OCI-LY1 (cell line): ENCODE data around the gene NTPCR.

Experiments
- H2AFZ ChIP-seq: fragments of 200-600 bp; sonication (generic), shearing (Covaris generic); 2 replicates; pipeline ENCODE4 v1.6.0; 2014; ENCODE audit warnings: antibody characterized with exemption, mild to moderate bottlenecking, low read length
- H3F3A ChIP-seq: fragments of 200-600 bp; sonication (generic), shearing (Covaris generic); 2 replicates; pipeline ENCODE4 v1.6.0; 2014; ENCODE audit warnings: mild to moderate bottlenecking, antibody characterized with exemption, low read length, moderate library complexity; ENCODE audit not compliant: insufficient read depth
- H3K27ac ChIP-seq: fragments of 200-600 bp; sonication (generic); 2 replicates; pipeline ENCODE4 v1.5.1; 2014; ENCODE audit warnings: low read length, mixed run types, mild to moderate bottlenecking, low read depth; ENCODE audit not compliant: poor library complexity, severe bottlenecking
- H3K27me3 ChIP-seq: fragments of 200-600 bp; sonication (generic); 2 replicates; pipeline ENCODE4 v1.6.0; 2014; ENCODE audit warnings: antibody characterized with exemption, mild to moderate bottlenecking, low read length, moderate library complexity; ENCODE audit not compliant: insufficient read depth
- H3K36me3 ChIP-seq: fragments of 200-600 bp; sonication (generic); 2 replicates; pipeline ENCODE4 v1.6.1; 2014; ENCODE audit warnings: mild to moderate bottlenecking, antibody characterized with exemption, low read length, moderate library complexity, mixed read lengths; ENCODE audit not compliant: insufficient read depth
- H3K4me1 ChIP-seq: fragments of 200-600 bp; sonication (generic); 2 replicates; pipeline ENCODE4 v1.5.1; 2014; ENCODE audit warnings: mild to moderate bottlenecking, low read length, moderate library complexity; ENCODE audit not compliant: insufficient read depth, severe bottlenecking
- H3K4me2 ChIP-seq: fragments of 200-600 bp; sonication (generic), shearing (Covaris generic); 2 replicates; pipeline ENCODE4 v1.6.1; 2014; ENCODE audit warnings: low read length
- H3K4me3 ChIP-seq: fragments of 200-600 bp; sonication (generic); 2 replicates; pipeline ENCODE4 v1.5.1; 2014; ENCODE audit warnings: low read length, low read depth, mild to moderate bottlenecking, mixed read lengths; ENCODE audit not compliant: poor library complexity, severe bottlenecking
- H3K79me2 ChIP-seq: fragments of 200-600 bp; shearing (Covaris generic); 2 replicates; pipeline ENCODE4 v1.6.1; 2016; ENCODE audit warnings: mixed run types, low read length, mixed read lengths; ENCODE audit not compliant: insufficient read depth
- H3K9ac ChIP-seq: fragments of 200-600 bp; sonication (generic), shearing (Covaris generic); 2 replicates; pipeline ENCODE4 v1.6.1; 2014; ENCODE audit warnings: mild to moderate bottlenecking, low read length, mixed read lengths
- H3K9me2 ChIP-seq: fragments of 200-600 bp; sonication (generic), shearing (Covaris generic); 2 replicates; pipeline ENCODE4 v1.6.1; 2014; ENCODE audit warnings: low read depth, mild to moderate bottlenecking, low read length, mixed read lengths
- H3K9me3 ChIP-seq: fragments of 200-600 bp; shearing (Covaris generic); 2 replicates; pipeline ENCODE4 v1.6.1; 2014; ENCODE audit warnings: low read length, mixed read lengths
- H4K20me1 ChIP-seq: fragments of 200-600 bp; sonication (generic), shearing (Covaris generic); 2 replicates; pipeline ENCODE4 v1.6.0; 2016; ENCODE audit warnings: mild to moderate bottlenecking, low read length; ENCODE audit not compliant: insufficient read depth
- CTCF ChIP-seq: fragments of 200-600 bp; sonication (generic), shearing (Covaris generic); IDR thresholded peaks from 2 replicates; pipeline ENCODE4 v1.5.1; 2017; ENCODE audit warnings: mild to moderate bottlenecking, antibody characterized with exemption, low read length, moderate library complexity, mixed read lengths
- EZH2 ChIP-seq: fragments of 200-600 bp; sonication (generic), shearing (Covaris generic); IDR thresholded peaks from 2 replicates; pipeline ENCODE4 v1.8.0; 2017; ENCODE audit warnings: borderline replicate concordance, mixed run types, mild to moderate bottlenecking, antibody characterized with exemption, low read length, moderate library complexity, mixed read lengths

The NTPCR gene

GRCh38 chr1:232915212-232915611 lies 35.2 kb upstream of the NTPCR start:
- Histone ChIP-seq H3K36me3 (no peaks in the 10 kb centered on the region), H3K27me3 (no peaks in the 10 kb centered on the region), H3K79me2 (no peaks in the 10 kb centered on the region), H3K9me2 (no peaks in the 10 kb centered on the region), H3K27ac (no peak overlapping the region), H4K20me1 (no peaks in the 10 kb centered on the region), H3K4me1 (no peaks in the 10 kb centered on the region), H3F3A (no peaks in the 10 kb centered on the region), H3K9ac (no peak overlapping the region), H2AFZ (no peak overlapping the region), H3K4me3 (no peak overlapping the region), H3K9me3 (no peaks in the 10 kb centered on the region), H3K4me2 (no peak overlapping the region)
- TF ChIP-seq CTCF (no peak), EZH2 (no peak)

- Histone ChIP-seq H3K9ac (no peak overlapping the region), H3K9me2 (no peaks in the 10 kb centered on the region), H3K4me3 (no peak overlapping the region), H3K36me3 (no peaks in the 10 kb centered on the region), H4K20me1 (no peaks in the 10 kb centered on the region), H3K4me2 (no peak overlapping the region), H2AFZ (no peak overlapping the region), H3K9me3 (no peaks in the 10 kb centered on the region), H3F3A (no peaks in the 10 kb centered on the region), H3K4me1 (no peaks in the 10 kb centered on the region), H3K27ac (no peak overlapping the region), H3K27me3 (no peaks in the 10 kb centered on the region), H3K79me2 (no peaks in the 10 kb centered on the region)
- no peak for TF ChIP-seq CTCF
- no peak for TF ChIP-seq EZH2
These were observed 33.4 kb upstream of the NTPCR start for GRCh38 chr1:232917053-232917452.

- Histone ChIP-seq H3K4me2 (no peak overlapping the region), H3K9ac (no peak overlapping the region), H3K9me2 (no peaks in the 10 kb centered on the region), H3K4me3 (no peak overlapping the region), H3F3A (no peaks in the 10 kb centered on the region), H3K4me1 (no peaks in the 10 kb centered on the region), H3K27ac (no peak overlapping the region), H3K36me3 (no peaks in the 10 kb centered on the region), H3K27me3 (no peaks in the 10 kb centered on the region), H3K79me2 (no peaks in the 10 kb centered on the region), H2AFZ (no peak overlapping the region), H3K9me3 (no peaks in the 10 kb centered on the region), H4K20me1 (no peaks in the 10 kb centered on the region)
- TF ChIP-seq CTCF = no peak
- no peak for TF ChIP-seq EZH2
These were observed 29.0 kb upstream of the NTPCR start for GRCh38 chr1:232921381-232921780.
